DND-41 (cell line): Measurements from ENCODE around the gene WDR53.
"Not testable (repeated sequence)": the region's sequence is repeated elsewhere in the genome, so short reads cannot be mapped to it uniquely, and the experiment has no call there.

Source experiments
- ATAC-seq: fragments of 200-7000 bp; cut with Tn5 transposase; 3 replicates; pipeline ENCODE4 v1.9.1; 2021; ENCODE audit warnings: low read depth; ENCODE audit not compliant: insufficient read depth
- DNase-seq: peaks from one replicate; pipeline ENCODE4 v3.0.0-alpha.2; 2020
- H2AFZ ChIP-seq: 2 replicates; pipeline ENCODE4 v1.6.0; 2012; ENCODE audit warnings: low read depth, low read length
- H3K27ac ChIP-seq: 2 replicates; pipeline ENCODE4 v1.5.1; 2012; ENCODE audit warnings: low read length, inconsistent platforms
- H3K27me3 ChIP-seq: fragments of 200-600 bp; sonication (generic); 2 replicates; pipeline ENCODE4 v1.6.0; 2012; ENCODE audit warnings: low read length, mild to moderate bottlenecking, inconsistent platforms; ENCODE audit not compliant: insufficient read depth, poor library complexity
- H3K36me3 ChIP-seq: 2 replicates; pipeline ENCODE4 v1.5.1; 2012; ENCODE audit warnings: low read length, inconsistent platforms; ENCODE audit not compliant: insufficient read depth
- H3K4me1 ChIP-seq: 2 replicates; pipeline ENCODE4 v1.5.1; 2012; ENCODE audit warnings: mild to moderate bottlenecking, low read length; ENCODE audit not compliant: insufficient read depth
- H3K4me2 ChIP-seq: 2 replicates; pipeline ENCODE4 v1.6.0; 2012; ENCODE audit warnings: mild to moderate bottlenecking, moderate library complexity, low read length, inconsistent platforms; ENCODE audit not compliant: insufficient read depth
- H3K4me3 ChIP-seq, 2 experiments: fragments of 200-600 bp in 1 of 2; shearing (Covaris generic) in 1 of 2; 2 replicates each; pipeline ENCODE4 v1.5.1; 2012 to 2016; ENCODE audit warnings: inconsistent platforms in 2 of 2, low read length in 2 of 2, mild to moderate bottlenecking in 2 of 2, low read depth in 1 of 2, moderate library complexity in 1 of 2
- H3K79me2 ChIP-seq: 2 replicates; pipeline ENCODE4 v1.6.0; 2012; ENCODE audit warnings: low read length, inconsistent platforms; ENCODE audit not compliant: insufficient read depth
- H3K9ac ChIP-seq: 2 replicates; pipeline ENCODE4 v1.6.0; 2012; ENCODE audit warnings: low read depth, mild to moderate bottlenecking, inconsistent platforms, low read length, moderate library complexity
- H3K9me3 ChIP-seq: 2 replicates; pipeline ENCODE4 v1.5.1; 2012; ENCODE audit warnings: low read length, moderate library complexity, mild to moderate bottlenecking, inconsistent platforms; ENCODE audit not compliant: insufficient read depth, severe bottlenecking
- H4K20me1 ChIP-seq: 2 replicates; pipeline ENCODE4 v1.6.0; 2012; ENCODE audit warnings: low read length; ENCODE audit not compliant: insufficient read depth
- EZH2 ChIP-seq: IDR thresholded peaks from 3 replicates; pipeline ENCODE4 v1.6.1; 2012; ENCODE audit warnings: borderline replicate concordance, low read depth, mild to moderate bottlenecking, moderate library complexity, low read length, inconsistent platforms; ENCODE audit not compliant: severe bottlenecking
- TF ChIP-seq, protein P1 (sequence below): IDR thresholded peaks from 2 replicates; pipeline ENCODE4 v1.5.1; 2012; ENCODE audit warnings: borderline replicate concordance, low read length, moderate library complexity, mild to moderate bottlenecking; ENCODE audit not compliant: poor library complexity, severe bottlenecking; ENCODE audit errors: extremely low read depth

WDR53 gene

DNA sequence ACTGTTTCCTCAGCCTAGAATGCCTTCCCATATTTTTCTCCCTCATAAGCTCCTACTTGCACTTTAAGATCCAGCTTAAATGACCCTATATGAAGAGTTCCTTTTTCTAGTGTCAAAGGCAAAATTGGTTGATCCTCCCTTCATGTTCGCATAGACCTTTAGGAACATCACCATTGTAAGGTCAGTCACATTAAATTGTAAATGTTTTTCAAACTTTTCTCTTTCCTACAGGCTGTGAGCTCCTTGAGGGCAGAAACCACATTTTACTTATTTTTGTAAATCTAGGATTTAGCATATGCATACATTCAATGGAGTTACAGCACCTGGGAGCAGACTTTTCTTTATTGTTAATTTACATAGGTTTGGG lies 54.0 kb downstream of the WDR53 start:
- Histone ChIP-seq H3K4me1 (no peaks in the 10 kb centered on the region), H3K36me3 (no peaks in the 10 kb centered on the region), H4K20me1 (no peaks in the 10 kb centered on the region), H3K9ac (no peak overlapping the region), H3K27me3 (no peaks in the 10 kb centered on the region), H3K4me3 (no peak overlapping the region), H2AFZ (no peak overlapping the region), H3K9me3 (peaks cover 25% of the 10 kb centered on the region), H3K27ac (no peak overlapping the region), H3K4me2 (no peak overlapping the region), H3K79me2 (no peaks in the 10 kb centered on the region)
- no peak for DNase-seq
- no peak for TF ChIP-seq EZH2
- TF ChIP-seq, protein P1, sequence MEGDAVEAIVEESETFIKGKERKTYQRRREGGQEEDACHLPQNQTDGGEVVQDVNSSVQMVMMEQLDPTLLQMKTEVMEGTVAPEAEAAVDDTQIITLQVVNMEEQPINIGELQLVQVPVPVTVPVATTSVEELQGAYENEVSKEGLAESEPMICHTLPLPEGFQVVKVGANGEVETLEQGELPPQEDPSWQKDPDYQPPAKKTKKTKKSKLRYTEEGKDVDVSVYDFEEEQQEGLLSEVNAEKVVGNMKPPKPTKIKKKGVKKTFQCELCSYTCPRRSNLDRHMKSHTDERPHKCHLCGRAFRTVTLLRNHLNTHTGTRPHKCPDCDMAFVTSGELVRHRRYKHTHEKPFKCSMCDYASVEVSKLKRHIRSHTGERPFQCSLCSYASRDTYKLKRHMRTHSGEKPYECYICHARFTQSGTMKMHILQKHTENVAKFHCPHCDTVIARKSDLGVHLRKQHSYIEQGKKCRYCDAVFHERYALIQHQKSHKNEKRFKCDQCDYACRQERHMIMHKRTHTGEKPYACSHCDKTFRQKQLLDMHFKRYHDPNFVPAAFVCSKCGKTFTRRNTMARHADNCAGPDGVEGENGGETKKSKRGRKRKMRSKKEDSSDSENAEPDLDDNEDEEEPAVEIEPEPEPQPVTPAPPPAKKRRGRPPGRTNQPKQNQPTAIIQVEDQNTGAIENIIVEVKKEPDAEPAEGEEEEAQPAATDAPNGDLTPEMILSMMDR = no peak
- no peak for ATAC-seq

DNA sequence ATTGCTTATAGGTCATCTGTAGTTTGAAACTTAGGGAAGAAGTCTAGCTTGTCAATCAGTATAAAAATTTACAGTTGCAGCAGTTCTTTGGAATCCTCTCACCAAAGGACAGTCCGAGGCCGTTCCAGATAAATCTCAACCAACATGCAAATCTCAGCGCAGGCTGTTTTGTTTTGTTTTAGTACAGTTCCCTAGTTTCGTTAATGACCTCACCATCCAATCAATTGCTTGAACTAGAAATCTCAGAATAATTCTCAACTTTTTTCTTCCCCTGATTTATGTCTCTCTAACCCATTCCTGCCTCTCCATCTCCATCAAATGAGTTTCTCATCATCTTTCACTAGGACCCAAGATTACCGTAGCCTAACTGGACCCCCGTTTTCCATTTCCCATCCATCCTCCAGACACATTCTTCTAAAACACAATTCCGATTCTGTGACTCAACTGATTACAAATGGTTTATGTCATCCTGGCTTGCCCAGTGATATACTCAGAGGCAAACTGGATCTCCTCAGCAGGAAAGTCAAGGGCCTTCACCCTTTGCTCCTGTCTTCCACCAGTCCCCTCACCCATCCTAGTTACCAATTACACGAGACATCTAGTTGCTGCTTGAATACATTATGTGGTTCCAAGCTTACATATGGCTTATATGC lies 54.5 kb downstream of the WDR53 start:
- ATAC-seq (no peak), DNase-seq (no peak)

DNA sequence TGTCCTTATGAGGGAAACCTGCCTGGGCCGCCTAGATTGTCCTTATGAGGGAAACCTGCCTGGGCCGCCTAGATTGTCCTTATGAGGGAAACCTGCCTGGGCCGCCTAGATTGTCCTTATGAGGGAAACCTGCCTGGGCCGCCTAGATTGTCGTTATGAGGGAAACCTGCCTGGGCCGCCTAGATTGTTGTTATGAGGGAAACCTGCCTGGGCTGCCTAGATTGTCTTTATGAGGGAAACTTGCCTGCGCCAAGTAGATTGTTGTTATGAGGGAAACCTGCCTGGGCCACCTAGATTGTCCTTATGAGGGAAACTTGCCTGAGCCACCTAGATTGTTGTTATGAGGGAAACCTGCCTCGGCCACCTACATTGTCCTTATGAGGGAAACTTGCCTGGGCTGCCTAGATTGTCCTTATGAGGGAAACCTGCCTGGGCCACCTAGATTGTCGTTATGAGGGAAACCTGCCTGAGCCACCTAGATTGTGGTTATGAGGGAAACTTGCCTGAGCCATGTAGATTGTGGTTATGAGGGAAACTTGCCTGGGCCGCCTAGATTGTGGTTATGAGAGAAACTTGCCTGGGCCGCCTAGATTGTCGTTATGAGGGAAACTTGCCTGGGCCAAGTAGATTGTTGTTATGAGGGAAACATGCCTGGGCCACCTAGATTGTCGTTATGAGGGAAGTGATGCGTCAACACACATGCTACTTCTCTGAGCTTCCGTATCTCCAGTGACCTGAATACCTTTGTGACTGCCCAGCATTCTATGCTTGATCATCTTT lies 56.5 kb downstream of the WDR53 start:
- not testable (repeated sequence) for H4K20me1 ChIP-seq, DNase-seq, H3K4me3 ChIP-seq, H3K4me2 ChIP-seq, H2AFZ ChIP-seq, H3K27ac ChIP-seq, H3K4me1 ChIP-seq, H3K27me3 ChIP-seq, H3K79me2 ChIP-seq, ATAC-seq, H3K9ac ChIP-seq, H3K36me3 ChIP-seq
- H3K9me3 ChIP-seq = peaks cover 13% of the 10 kb centered on the region

More for the DNA sequence above, 54.5 kb downstream of the WDR53 start:
- Histone ChIP-seq H2AFZ (no peak overlapping the region), H3K4me1 (no peaks in the 10 kb centered on the region), H4K20me1 (no peaks in the 10 kb centered on the region), H3K79me2 (no peaks in the 10 kb centered on the region), H3K36me3 (no peaks in the 10 kb centered on the region), H3K27me3 (no peaks in the 10 kb centered on the region), H3K4me3 (no peak overlapping the region), H3K9ac (no peak overlapping the region), H3K9me3 (peaks cover 20% of the 10 kb centered on the region), H3K27ac (no peak overlapping the region), H3K4me2 (no peak overlapping the region)
- TF ChIP-seq, protein P1 = no peak
- TF ChIP-seq EZH2 = no peak

DNA sequence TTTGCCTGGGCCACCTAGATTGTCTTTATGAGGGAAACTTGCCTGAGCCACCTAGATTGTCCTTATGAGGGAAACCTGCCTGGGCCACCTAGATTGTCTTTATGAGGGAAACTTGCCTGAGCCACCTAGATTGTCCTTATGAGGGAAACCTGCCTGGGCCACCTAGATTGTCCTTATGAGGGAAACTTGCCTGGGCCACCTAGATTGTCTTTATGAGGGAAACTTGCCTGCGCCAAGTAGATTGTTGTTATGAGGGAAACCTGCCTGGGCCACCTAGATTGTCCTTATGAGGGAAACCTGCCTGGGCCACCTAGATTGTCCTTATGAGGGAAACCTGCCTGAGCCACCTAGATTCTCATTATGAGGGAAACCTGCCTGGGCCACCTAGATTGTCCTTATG lies 57.2 kb downstream of the WDR53 start:
- H3K9me3 ChIP-seq = peaks cover 18% of the 10 kb centered on the region
- not testable (repeated sequence) for H3K4me3 ChIP-seq, DNase-seq, H3K9ac ChIP-seq, H3K4me2 ChIP-seq, H3K36me3 ChIP-seq, H3K27ac ChIP-seq, H4K20me1 ChIP-seq, H2AFZ ChIP-seq, H3K4me1 ChIP-seq, H3K27me3 ChIP-seq, ATAC-seq, H3K79me2 ChIP-seq
